Activated naive CD4-positive, alpha-beta T cell treated with anti-CD3 and anti-CD28 coated beads, Interleukin-2, amount 50 U/mL, for 72 hours (primary cell): Measurements from ENCODE around the gene AQP5. TPM values are rescaled to one million over a fixed set of nuclear protein-coding genes. Genes with fewer than 3 reads are reported as not detected.
A peak's percentile ranks its signal among the peaks of the same experiment; 100 is the strongest.

Experiments used
- ATAC-seq, 2 donors: fragments of 150-1000 bp; cut with Tn5 transposase; 2 replicates each; pipeline ENCODE4 v1.10.0; 2021; ENCODE audit warnings: mild to moderate bottlenecking in 2 of 2, moderate library complexity in 2 of 2
- DNase-seq, 2 donors: peaks; one replicate each; pipeline ENCODE4 v3.0.0; 2021 to 2022; ENCODE audit warnings: low spot score in 2 of 2
- H3K27ac Mint-ChIP-seq, 2 donors: one replicate each; pipeline ENCODE4 v1.8.0; 2022; ENCODE audit warnings: mild to moderate bottlenecking in 2 of 2, mixed read lengths in 2 of 2
- H3K36me3 Mint-ChIP-seq, 2 donors: one replicate each; pipeline ENCODE4 v1.8.0; 2022; ENCODE audit warnings: mixed read lengths in 2 of 2
- H3K9me3 Mint-ChIP-seq, 2 donors: one replicate each; pipeline ENCODE4 v1.8.0; 2022; ENCODE audit warnings: mixed read lengths in 2 of 2
- total RNA-seq, 2 donors: library from RNA; stranded (reverse); gene quantifications; one replicate each; pipeline ENCODE4 v1.2.3, GENCODE V29; 2022

The AQP5 gene
- total RNA-seq, 2 donors from 2014 or later: not detected

DNA sequence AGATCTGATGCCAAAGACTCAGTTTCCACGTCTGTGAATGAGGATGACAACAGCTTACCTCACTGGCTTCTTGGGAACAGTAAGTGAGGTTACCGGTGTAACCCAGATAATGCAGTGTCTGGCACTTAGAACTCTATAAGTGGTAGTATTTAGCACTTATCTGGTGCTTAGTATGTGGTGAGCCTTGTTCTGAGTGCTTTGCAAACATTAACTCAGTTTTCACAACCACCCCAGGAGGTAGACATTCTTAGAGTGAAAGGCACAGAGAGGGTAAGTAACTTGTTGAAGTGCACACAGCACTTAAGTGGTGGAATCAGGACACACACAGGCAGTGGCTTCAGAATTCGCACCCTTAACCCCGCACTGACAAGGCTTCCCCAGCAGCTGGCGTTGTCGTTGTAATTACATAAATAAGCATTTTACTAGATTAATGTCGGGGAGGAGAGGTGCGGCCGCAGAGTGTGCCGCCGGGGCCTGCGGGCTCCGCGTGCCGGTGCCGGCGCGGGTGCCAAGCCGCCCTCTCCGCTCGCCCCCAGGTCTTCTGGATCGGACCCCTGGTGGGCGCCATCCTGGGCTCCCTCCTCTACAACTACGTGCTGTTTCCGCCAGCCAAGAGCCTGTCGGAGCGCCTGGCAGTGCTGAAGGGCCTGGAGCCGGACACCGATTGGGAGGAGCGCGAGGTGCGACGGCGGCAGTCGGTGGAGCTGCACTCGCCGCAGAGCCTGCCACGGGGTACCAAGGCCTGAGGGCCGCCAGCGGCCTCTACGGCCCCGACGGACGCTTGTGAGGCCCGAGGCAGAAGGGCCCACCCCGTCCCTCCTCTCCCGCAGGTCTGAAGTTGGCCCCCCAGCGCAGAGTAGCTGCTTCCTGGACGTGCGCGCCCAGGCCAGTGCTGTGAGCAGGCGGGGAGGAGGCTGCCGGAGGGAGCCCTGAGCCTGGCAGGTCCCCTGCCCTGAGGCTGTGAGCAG lies 6.5 kb upstream of the AQP5 start:
- peak in 1 of 2 donors; percentile 32 for ATAC-seq
- Mint-ChIP-seq H3K36me3 (peaks cover 0 to under 1% of the 10 kb centered on the region in 2 donors), H3K27ac (no peak overlapping the region), H3K9me3 (no peaks in the 10 kb centered on the region)
- DNase-seq: no peak

DNA sequence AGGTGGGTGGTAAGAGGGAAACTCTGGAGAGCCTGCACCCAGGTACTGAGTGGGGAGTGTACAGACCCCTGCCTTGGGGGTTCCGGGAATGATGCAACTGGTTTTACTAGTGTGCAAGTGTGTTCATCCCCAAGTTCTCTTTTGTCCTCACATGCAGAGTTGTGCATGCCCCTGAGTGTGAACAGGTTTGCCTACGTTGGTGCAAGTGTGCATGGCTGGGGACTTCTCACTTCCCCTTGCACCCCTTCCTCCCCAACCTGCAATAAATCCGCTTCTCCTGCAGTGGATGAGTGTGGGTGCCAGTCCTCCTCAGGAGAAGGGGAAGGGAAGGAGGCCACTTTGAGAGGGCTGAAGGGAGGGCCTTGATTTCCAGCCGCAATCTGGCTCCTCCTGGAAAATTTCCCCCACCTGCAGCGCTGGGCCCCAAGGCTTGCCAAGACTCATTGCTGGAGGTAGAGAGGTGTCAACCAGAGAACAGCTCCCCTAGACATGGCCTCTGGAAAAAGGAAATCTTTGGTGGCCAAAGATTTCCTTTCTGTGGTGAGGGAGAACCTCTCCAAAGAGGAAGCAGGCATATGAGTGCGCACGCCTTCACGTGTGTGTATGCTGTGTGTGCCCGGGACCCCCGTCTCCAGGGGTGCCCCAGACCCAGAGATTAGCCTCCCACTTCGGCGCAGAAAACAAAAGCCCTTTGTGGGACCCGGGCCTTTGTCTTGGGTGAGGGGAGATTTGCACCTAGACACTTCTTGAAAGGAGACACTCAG lies 5.6 kb upstream of the AQP5 start:
- no peak for ATAC-seq
- Mint-ChIP-seq H3K9me3 (no peaks in the 10 kb centered on the region), H3K27ac (no peak overlapping the region), H3K36me3 (peaks cover 6 to 7% of the 10 kb centered on the region in 2 donors)
- no peak for DNase-seq

DNA sequence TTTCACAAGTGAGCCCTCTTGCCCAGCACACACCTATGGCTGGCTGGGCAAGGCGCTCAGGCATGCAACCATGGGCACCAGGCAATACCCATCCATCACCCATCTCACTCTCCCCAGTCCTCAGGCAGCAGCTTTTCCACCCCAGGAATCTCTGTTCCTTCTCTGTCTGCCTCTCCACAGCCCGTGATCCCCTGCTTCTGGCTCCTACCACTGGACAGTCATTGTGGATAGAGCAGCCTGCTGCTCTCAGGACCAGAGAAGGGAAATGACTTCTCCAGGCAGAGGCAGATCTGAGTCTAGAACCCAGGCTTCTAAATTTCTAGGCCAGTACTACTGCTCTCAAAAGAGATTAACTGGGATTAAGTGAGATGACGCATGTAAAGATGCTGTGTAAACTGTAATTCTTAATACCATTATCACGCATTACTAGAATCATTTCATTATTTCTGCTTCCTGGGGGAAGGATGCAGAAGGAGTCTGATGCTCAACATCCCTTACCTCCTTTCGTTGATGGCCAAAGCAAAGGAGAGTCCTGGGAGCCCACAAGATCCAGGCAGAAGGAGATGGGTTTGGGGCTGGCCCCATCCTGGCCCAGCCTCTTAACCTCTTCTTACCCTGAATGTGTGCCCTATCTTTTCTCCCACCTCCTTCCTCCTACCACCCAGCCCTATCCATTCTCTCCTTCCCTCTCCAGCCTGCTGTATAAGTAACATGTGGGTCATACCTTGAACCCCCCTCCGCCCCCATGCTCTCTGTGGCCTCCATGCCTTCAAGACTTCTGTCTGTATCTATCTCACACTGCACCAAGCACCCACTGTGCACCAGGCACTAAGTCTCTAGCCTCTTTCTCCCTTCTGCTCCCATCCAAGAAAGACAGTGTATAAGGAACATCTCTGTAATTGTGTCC lies 4.8 kb upstream of the AQP5 start:
- peaks cover 6 to 7% of the 10 kb centered on the region in 2 donors for H3K36me3 Mint-ChIP-seq
- ATAC-seq: no peak
- H3K27ac Mint-ChIP-seq: no peak overlapping the region

DNA sequence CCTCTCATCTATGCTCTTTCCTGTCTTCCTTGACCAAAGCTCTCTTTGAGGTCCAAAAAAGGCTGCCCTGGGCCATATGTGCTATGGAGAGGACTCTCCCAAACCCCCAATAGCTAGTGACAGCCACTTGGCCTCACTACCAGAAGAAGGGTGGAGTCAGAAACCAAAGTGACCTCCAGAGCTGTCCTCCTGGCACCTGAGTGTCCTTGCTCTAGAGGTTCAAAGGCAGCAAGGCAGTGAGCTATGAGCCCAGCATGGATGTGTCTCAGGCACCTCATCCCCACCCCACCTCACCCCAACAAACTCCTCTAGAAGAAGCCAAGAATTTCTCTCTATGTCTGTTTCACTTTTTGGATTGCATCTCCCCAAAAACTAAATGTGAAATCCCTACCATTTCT lies 4.1 kb upstream of the AQP5 start:
- H3K36me3 Mint-ChIP-seq: peaks cover 6 to 7% of the 10 kb centered on the region in 2 donors
- ATAC-seq: no peak

More for the DNA sequence above, 4.8 kb upstream of the AQP5 start:
- DNase-seq: no peak
- H3K9me3 Mint-ChIP-seq: no peaks in the 10 kb centered on the region

DNA sequence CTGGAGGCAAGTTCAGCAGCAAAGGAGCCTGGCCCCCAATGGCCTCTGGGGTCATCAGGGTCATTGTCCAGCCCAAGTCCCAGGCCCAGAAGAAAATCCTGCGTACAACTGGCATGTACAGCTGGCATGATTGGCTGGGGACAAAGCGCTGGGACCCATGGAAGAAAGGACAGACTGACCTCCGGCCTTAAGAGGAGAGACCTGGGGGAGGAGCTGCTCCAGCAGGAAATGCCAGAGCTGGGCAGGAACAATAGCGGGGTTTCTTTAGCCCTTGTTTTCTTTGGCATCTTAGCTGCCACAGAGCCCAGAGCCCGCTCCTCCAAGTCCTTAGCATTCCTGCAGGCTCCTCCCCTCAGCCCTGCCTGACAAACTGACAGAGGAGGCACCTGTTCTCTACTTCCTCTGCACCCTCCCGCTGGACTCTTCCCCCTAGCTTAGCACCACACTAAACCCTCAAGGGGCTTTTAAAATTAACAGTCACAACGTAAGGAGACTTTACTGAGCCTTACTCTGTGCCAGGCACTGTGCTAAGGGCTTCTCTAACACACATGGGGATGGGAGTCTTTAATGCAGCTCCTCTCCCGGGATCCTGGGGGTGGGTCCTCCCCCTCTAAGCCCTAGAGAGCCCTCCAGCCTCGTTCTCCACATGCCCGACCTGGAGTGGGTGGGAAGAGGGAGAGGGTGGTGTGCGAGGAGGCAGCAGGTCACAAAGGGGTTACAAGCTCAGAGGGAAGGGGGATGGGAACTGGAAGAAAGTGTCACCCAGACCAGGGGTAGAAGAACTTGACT lies 1.8 kb upstream of the AQP5 start:
- Mint-ChIP-seq H3K27ac (no peak overlapping the region), H3K9me3 (no peaks in the 10 kb centered on the region)

More for the DNA sequence above, 4.1 kb upstream of the AQP5 start:
- no peak for DNase-seq
- H3K9me3 Mint-ChIP-seq: no peaks in the 10 kb centered on the region
- H3K27ac Mint-ChIP-seq: no peak overlapping the region

DNA sequence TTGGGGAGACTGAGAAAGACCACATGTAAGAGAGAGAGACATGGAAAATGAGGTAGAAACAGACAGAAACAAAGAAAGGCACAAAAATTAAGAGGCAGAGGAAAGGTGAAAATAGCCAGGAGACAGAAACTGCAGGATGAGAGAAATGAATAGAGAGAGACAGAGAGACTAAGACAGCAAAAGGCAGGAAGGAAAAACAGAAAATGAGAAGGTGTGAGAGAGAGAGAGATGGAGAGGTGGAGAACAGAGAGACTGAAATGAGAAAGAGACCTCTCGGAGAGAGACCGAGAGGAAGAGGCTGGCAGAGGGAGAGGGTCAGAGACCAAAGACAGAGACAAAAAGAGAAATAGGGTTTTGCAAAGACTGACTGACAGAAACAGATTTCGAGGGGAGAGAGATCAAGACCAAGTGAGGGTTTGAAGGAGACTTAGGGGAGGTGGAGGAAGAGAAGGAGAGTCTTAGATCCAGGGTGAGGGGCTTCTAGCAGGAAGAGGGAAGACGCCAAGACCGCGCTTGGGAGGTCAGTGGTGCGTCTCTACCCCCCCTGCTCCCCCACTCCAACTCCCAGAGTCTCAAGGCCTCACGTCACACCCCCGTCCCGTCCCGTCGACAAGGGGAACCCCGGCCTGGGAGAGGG lies 1.1 kb upstream of the AQP5 start:
- no peaks in the 10 kb centered on the region for H3K9me3 Mint-ChIP-seq

More for the DNA sequence above, 1.8 kb upstream of the AQP5 start:
- H3K36me3 Mint-ChIP-seq: peaks cover 6 to 7% of the 10 kb centered on the region in 2 donors
- ATAC-seq (no peak), DNase-seq (no peak)

DNA sequence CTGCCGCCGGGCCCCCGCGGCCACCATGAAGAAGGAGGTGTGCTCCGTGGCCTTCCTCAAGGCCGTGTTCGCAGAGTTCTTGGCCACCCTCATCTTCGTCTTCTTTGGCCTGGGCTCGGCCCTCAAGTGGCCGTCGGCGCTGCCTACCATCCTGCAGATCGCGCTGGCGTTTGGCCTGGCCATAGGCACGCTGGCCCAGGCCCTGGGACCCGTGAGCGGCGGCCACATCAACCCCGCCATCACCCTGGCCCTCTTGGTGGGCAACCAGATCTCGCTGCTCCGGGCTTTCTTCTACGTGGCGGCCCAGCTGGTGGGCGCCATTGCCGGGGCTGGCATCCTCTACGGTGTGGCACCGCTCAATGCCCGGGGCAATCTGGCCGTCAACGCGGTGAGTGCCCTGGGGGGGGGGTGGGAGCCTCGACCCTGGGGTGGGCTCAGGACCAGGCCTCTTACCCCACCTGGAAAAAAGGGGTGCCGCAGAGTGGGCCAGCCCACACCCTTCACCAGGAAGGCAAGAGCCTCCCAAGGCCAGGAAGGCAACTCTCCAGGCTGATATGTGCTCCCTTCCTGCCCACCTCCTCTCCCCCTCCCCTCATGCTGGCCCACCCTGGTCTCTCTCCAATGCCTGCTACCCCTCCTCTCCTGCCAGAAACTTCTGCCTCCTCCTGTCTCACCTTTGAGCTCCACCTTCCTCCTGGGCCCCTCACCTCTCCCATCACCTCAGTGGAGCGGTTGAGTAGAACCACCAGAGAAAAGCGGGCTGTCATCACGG lies 507 bp downstream of the AQP5 start:
- no peak for DNase-seq
- Mint-ChIP-seq H3K36me3 (peaks cover 6 to 7% of the 10 kb centered on the region in 2 donors), H3K27ac (no peak overlapping the region), H3K9me3 (no peaks in the 10 kb centered on the region)
- no peak for ATAC-seq

More for the DNA sequence above, 1.1 kb upstream of the AQP5 start:
- Mint-ChIP-seq H3K36me3 (peaks cover 6 to 7% of the 10 kb centered on the region in 2 donors), H3K27ac (no peak overlapping the region)
- DNase-seq (no peak), ATAC-seq (no peak)

DNA sequence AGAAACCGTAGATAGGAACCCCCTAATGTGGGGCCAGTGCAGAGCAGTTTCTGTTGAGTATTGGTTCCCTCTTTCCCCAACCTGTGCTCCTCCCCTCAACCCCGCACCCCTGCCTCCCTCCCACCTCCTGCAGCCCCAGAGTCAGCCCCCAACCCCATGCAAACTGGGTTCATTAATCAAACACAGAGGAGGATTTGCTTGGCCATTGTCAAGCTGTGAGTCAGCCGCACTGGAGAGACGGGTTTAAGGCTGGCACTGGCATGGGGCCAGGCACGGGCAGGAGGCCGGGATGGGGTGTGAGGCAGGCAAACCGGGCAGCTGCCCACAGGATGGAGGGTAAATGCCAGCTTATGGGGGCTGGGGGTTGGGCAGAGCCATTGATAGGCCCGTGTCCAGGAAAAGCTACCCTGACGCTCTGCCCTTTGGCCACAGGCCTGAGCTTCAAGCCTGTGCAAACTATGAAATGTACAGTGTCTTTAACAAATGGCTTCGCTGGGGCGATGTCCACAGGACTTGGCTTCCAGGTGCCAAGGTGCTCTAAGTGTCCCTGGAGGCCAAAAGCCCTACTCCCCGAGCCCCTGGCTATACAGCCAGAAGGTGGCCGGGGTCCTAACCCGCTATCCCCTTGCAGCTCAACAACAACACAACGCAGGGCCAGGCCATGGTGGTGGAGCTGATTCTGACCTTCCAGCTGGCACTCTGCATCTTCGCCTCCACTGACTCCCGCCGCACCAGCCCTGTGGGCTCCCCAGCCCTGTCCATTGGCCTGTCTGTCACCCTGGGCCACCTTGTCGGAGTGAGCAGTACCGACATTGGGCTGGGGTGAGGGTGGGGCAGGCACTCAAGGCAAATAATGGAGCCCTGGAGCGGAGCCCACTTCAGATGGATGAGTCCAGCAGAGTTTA lies 1.4 kb downstream of the AQP5 start:
- no peak overlapping the region for H3K27ac Mint-ChIP-seq
- H3K36me3 Mint-ChIP-seq: peaks cover 6 to 7% of the 10 kb centered on the region in 2 donors
- no peaks in the 10 kb centered on the region for H3K9me3 Mint-ChIP-seq
- no peak for DNase-seq
- ATAC-seq: no peak

DNA sequence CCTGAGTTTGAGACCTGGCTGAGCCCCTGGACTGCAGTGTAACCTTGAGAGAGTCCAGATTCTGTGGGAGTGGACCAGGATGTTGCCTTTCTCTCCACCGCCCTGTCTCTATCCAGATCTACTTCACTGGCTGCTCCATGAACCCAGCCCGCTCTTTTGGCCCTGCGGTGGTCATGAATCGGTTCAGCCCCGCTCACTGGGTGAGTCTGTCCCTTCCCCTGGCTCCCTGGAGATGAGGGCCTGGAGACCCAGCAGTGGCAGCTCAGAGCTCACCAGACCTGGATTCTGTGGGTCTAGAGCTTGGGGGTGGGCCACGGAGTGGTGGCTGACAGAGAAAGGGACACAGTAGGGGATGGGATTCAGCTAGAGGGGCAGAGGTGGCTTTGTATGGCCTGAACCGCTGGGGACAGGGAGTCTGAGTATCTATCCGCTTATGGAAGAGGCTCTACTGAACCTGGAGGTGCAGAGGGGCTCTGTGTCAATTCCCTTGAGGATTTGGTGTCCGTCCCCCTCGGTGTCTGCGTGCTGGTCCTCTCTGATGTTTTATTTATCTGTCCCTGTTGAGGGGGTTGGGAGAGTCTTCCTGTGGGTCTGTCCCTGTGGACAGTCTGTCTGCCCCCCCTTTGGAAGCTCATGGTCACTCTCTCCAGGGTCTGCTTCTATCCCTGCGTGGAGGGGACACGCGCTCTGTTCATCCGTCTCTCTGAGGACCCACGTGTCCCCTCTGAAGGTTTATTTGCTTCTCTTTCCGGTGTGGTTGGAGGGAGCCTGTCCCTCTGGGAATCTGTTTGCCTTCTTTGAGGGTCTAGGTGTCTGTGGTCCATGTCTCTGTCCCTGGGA lies 2.5 kb downstream of the AQP5 start:
- DNase-seq (no peak), ATAC-seq (no peak)
- H3K9me3 Mint-ChIP-seq: no peaks in the 10 kb centered on the region
- peaks cover 6 to 7% of the 10 kb centered on the region in 2 donors for H3K36me3 Mint-ChIP-seq
- H3K27ac Mint-ChIP-seq: no peak overlapping the region

DNA sequence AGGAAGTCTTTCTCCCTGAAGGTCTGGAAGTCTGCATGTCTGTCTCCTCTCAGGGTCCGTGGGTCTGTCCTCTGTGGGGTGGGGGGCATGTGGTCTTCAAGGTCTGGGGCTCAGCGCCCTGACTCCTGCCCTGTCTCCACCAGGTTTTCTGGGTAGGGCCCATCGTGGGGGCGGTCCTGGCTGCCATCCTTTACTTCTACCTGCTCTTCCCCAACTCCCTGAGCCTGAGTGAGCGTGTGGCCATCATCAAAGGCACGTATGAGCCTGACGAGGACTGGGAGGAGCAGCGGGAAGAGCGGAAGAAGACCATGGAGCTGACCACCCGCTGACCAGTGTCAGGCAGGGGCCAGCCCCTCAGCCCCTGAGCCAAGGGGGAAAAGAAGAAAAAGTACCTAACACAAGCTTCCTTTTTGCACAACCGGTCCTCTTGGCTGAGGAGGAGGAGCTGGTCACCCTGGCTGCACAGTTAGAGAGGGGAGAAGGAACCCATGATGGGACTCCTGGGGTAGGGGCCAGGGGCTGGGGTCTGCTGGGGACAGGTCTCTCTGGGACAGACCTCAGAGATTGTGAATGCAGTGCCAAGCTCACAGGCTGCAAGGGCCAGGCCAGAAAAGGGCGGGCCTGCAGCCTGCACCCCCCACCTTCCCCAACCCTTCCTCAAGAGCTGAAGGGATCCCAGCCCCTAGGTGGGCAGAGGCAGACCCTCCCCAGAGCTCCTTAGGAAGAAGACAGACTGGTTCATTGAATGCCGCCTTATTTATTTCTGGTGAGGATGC lies 3.4 kb downstream of the AQP5 start:
- Mint-ChIP-seq H3K9me3 (no peaks in the 10 kb centered on the region), H3K27ac (no peak overlapping the region), H3K36me3 (peaks cover 6 to 7% of the 10 kb centered on the region in 2 donors)
- ATAC-seq (no peak), DNase-seq (no peak)

DNA sequence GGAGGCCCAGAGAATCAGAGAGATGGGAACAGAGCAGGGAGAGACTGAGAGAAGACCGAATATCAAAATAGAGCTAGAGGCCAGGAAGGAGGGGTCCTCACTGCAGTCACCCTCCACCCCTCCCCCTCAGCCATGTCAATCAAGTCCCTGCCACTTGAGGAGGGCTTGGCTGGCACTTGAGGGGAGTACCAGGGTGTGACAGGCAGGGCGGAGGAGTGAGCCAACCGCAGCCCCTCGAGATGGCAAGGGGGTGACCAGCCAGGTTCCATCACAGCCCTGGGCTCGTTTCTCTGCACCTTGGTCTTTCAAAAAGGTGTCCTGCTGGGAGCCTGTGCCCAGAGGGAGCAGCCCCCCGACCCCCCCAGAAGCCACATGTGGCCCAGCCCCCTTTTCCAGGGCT lies 4.2 kb downstream of the AQP5 start:
- DNase-seq: no peak
- H3K27ac Mint-ChIP-seq: no peak overlapping the region
- no peaks in the 10 kb centered on the region for H3K9me3 Mint-ChIP-seq
- no peaks in the 10 kb centered on the region for H3K36me3 Mint-ChIP-seq
- no peak for ATAC-seq

DNA sequence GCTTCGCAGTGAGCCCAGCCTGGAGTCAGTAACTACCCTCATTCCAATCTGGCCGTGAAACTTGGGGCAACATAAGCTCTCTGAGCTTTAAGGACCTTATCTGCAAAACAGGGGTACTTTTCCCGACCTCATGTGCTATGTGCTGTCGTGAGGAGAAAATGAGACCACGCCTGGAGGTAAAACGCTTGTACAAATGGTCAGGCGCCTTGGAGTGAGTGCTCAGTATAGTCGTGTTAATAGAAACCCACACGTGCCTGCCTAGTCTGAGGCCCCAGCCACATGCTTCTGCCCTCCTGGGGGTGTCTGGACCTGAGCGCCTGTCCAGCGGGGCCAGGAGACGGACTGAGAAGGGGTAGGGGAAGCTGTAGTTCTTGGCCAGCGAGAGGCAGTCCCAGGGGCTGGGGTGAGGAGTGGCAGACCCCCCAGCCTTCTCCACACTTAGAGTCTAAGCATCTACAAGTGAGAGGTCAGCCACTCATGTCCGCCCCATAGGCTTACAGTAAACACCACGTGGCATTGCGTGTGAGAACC lies 4.9 kb downstream of the AQP5 start:
- ATAC-seq (peak in 1 of 2 donors; percentile 3), DNase-seq (no peak)
- H3K9me3 Mint-ChIP-seq: no peaks in the 10 kb centered on the region
- H3K36me3 Mint-ChIP-seq: no peaks in the 10 kb centered on the region
- H3K27ac Mint-ChIP-seq: no peak overlapping the region
